Kidney (tissue), 14 donors: Measurements from ENCODE around the gene ZFP14. TPM values are rescaled to one million over a fixed set of nuclear protein-coding genes. Genes with fewer than 3 reads are reported as not detected.

Experiments
- DNase-seq, 5 donors: peaks; one replicate each; pipeline ENCODE4 v3.0.0-alpha.2; 2013 to 2020
- FAIRE-seq: peaks from 2 replicates; lab custom pipeline; 2012; peaks lifted over from hg19 to GRCh38; lab: Jason Lieb, UNC
- H3K27ac ChIP-seq, 2 donors: one replicate each; pipeline ENCODE4 v1.7.0; 2013; ENCODE audit warnings: low read depth in 2 of 2, low read length in 2 of 2, inconsistent platforms in 1 of 2
- H3K27me3 ChIP-seq: one replicate; pipeline ENCODE4 v1.7.1; 2013; ENCODE audit warnings: low read length, inconsistent platforms; ENCODE audit not compliant: control insufficient read depth, insufficient read depth
- H3K36me3 ChIP-seq, 3 donors: one replicate each; pipeline versions ENCODE4 v1.7.0 to v1.7.1; 2013; ENCODE audit warnings: low read length in 3 of 3, control low read depth in 1 of 3, inconsistent platforms in 1 of 3; ENCODE audit not compliant: insufficient read depth in 3 of 3, control insufficient read depth in 2 of 3
- H3K4me1 ChIP-seq, 3 donors: one replicate each; pipeline versions ENCODE4 v1.7.0 to v1.7.1; 2013; ENCODE audit warnings: low read length in 3 of 3, inconsistent platforms in 1 of 3, low read depth in 1 of 3; ENCODE audit not compliant: control insufficient read depth in 2 of 3, insufficient read depth in 2 of 3
- H3K4me3 ChIP-seq, 3 donors: one replicate each; pipeline versions ENCODE4 v1.7.0 to v1.8.1; 2013; ENCODE audit warnings: low read length in 3 of 3, control low read depth in 1 of 3, inconsistent platforms in 1 of 3
- H3K9ac ChIP-seq, 3 donors: one replicate each; pipeline versions ENCODE4 v1.7.0 to v1.7.1; 2013; ENCODE audit warnings: low read length in 3 of 3, control low read depth in 1 of 3, inconsistent platforms in 1 of 3
- H3K9me3 ChIP-seq, 3 donors: one replicate each; pipeline versions ENCODE4 v1.7.0 to v1.7.1; 2013; ENCODE audit warnings: low read length in 3 of 3, control low read depth in 1 of 3, inconsistent platforms in 1 of 3; ENCODE audit not compliant: control insufficient read depth in 2 of 3, insufficient read depth in 1 of 3
- CTCF ChIP-seq: IDR thresholded peaks from 3 replicates; pipeline ENCODE4 v1.5.1; 2012; ENCODE audit warnings: mild to moderate bottlenecking, moderate library complexity, borderline replicate concordance; ENCODE audit not compliant: insufficient read depth; ENCODE audit errors: extremely low read depth
- intact Hi-C: fragments of 100-400 bp; cut with DNase I; formaldehyde crosslinking; loops from one replicate; pipeline ENCODE4 v1.11.1; 2022
- polyA plus RNA-seq: library from polyadenylated mRNA; stranded (reverse); fragments of 350-450 nt; fragmentation: Illumina TruSeq; extraction: RNeasy Lipid Tissue Mini Kit (QIAGEN cat#74804); gene quantifications from one replicate; pipeline ENCODE4 v1.2.3, GENCODE V29; 2014; ENCODE audit warnings: low read depth, low replicate concordance; ENCODE audit not compliant: insufficient read depth
- total RNA-seq: library from RNA; stranded (reverse); fragmentation: NEBNext Ultra II Directional; extraction: Animal tissue kit (Norgen Biotek cat#: 25700); gene quantifications from one replicate; pipeline ENCODE4 v1.2.1, GENCODE V29; 2021
- donor health status: control.
- donor health status: control.
- donor health status: control.
- donor health status: control.
- donor health status: control.
- donor health status: DM: yes; HTN: yes; CAD: no.
- donor health status: Normal renal cell carcinoma (clear cell type).

Gene ZFP14
- total and polyA plus RNA-seq, 2 donors from 2014 or later = 4.3 to 7.3 TPM

GRCh38 chr19:36409841-36410240 lies 30.8 kb upstream of the ZFP14 start:
- peaks cover 0 to 3% (median 0%) of the 10 kb centered on the region in 3 donors for H3K9me3 ChIP-seq
- peaks cover 8 to 22% (median 18%) of the 10 kb centered on the region in 3 donors for H3K36me3 ChIP-seq
- H3K9ac ChIP-seq = no peak overlapping the region
- no peak overlapping the region for H3K4me3 ChIP-seq
- H3K27me3 ChIP-seq = no peaks in the 10 kb centered on the region
- no peak overlapping the region for H3K27ac ChIP-seq
- no peak for DNase-seq
- intact Hi-C loops = no loop called here
- FAIRE-seq = no peak
- H3K4me1 ChIP-seq = no peaks in the 10 kb centered on the region
- no peak for TF ChIP-seq CTCF

GRCh38 chr19:36408101-36408500 lies 29.1 kb upstream of the ZFP14 start:
- intact Hi-C loops = no loop called here
- peaks cover 0 to 3% (median 0%) of the 10 kb centered on the region in 3 donors for H3K9me3 ChIP-seq
- H3K27ac ChIP-seq = no peak overlapping the region
- no peak overlapping the region for H3K9ac ChIP-seq
- H3K4me1 ChIP-seq = no peaks in the 10 kb centered on the region
- DNase-seq (no peak), FAIRE-seq (no peak)
- no peaks in the 10 kb centered on the region for H3K27me3 ChIP-seq
- no peak overlapping the region for H3K4me3 ChIP-seq
- no peak for TF ChIP-seq CTCF
- H3K36me3 ChIP-seq = peaks cover 13 to 28% (median 20%) of the 10 kb centered on the region in 3 donors

- no peak for FAIRE-seq
Measured at GRCh38 chr19:36404498-36404897, 25.5 kb upstream of the ZFP14 start.

More at GRCh38 chr19:36404498-36404897, 25.5 kb upstream of the ZFP14 start:
- Histone ChIP-seq H3K9me3 (peaks cover 0 to 5% (median 0%) of the 10 kb centered on the region in 3 donors), H3K36me3 (peaks cover 15 to 28% (median 27%) of the 10 kb centered on the region in 3 donors), H3K27ac (no peak overlapping the region), H3K27me3 (no peaks in the 10 kb centered on the region), H3K4me3 (no peak overlapping the region), H3K4me1 (no peaks in the 10 kb centered on the region), H3K9ac (no peak overlapping the region)
- intact Hi-C loops = no loop called here
- TF ChIP-seq CTCF = no peak
- no peak for DNase-seq
